Activated naive CD4-positive, alpha-beta T cell treated with anti-CD3 and anti-CD28 coated beads for 36 hours (primary cell): Measurements from ENCODE around the gene RACGAP1. TPM values are rescaled to one million over a fixed set of nuclear protein-coding genes. Genes with fewer than 3 reads are reported as not detected.

Experiments used
- CTCF ChIA-PET: fragments of 350-600 bp; sonication (Branson Sonifier 250); formaldehyde crosslinking; loops from one replicate; lab custom pipeline; 2021; ENCODE audit warnings: antibody characterized with exemption; lab: Charles Lee
- DNase-seq: peaks from one replicate; pipeline ENCODE4 v3.0.0-alpha.2; 2020
- H3K27ac Mint-ChIP-seq: one replicate; pipeline ENCODE4 v1.8.0; 2021; ENCODE audit warnings: mild to moderate bottlenecking, mixed read lengths
- H3K27me3 Mint-ChIP-seq: one replicate; pipeline ENCODE4 v1.8.0; 2021; ENCODE audit warnings: low read depth, mixed read lengths
- H3K36me3 Mint-ChIP-seq: one replicate; pipeline ENCODE4 v1.8.0; 2021; ENCODE audit warnings: low read depth, mixed read lengths
- H3K4me1 Mint-ChIP-seq: one replicate; pipeline ENCODE4 v1.8.0; 2021; ENCODE audit warnings: low read depth, mixed read lengths
- H3K4me3 Mint-ChIP-seq: one replicate; pipeline ENCODE4 v1.8.0; 2021; ENCODE audit warnings: mild to moderate bottlenecking, moderate library complexity, mixed read lengths
- H3K9me3 Mint-ChIP-seq: one replicate; pipeline ENCODE4 v1.8.0; 2021; ENCODE audit warnings: mixed read lengths
- intact Hi-C: fragments of 100-400 bp; cut with micrococcal nuclease; formaldehyde crosslinking; loops from one replicate; pipeline ENCODE4 v1.15.1; 2023
- total RNA-seq, 2 experiments: library from RNA; stranded (reverse); gene quantifications; one replicate each; pipeline ENCODE4 v1.2.3, GENCODE V29; 2021

RACGAP1 gene
- total RNA-seq, 2 experiments from 2014 or later = 156 to 159 TPM

DNA sequence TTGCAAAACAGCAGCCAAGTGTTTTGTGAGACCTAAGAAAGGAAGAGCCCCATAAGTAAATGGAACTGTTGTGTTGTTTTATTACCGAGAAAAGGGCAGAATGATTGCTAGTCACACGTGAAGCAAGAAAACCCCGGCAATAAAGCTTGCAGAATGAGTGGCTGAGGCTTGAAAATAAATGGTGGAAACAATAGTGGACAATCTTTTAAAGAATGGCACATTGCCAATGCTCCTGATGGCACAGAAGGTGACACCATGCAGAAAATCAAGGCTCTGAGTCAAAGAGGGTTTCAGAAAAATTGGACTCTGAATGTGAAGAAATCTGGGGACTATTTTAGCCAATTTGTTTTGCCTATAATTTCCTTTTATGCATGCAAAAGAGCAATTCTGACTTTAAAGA lies 78.8 kb downstream of the RACGAP1 start:
- Mint-ChIP-seq H3K9me3 (no peaks in the 10 kb centered on the region), H3K27me3 (no peaks in the 10 kb centered on the region), H3K27ac (peak overlapping the region; percentile 25), H3K4me3 (no peak overlapping the region), H3K4me1 (peaks cover 16% of the 10 kb centered on the region), H3K36me3 (no peaks in the 10 kb centered on the region)
- no peak for DNase-seq
- CTCF ChIA-PET = interaction anchor here (0.6 to 6.3 kb wide), 27 partner anchors 8 to 272 kb away, joined by 3 to 65 read pairs (median 5); partner anchors contain the start of genes AQP5, COX14 and SMARCD1
- intact Hi-C loops = no loop called here

DNA sequence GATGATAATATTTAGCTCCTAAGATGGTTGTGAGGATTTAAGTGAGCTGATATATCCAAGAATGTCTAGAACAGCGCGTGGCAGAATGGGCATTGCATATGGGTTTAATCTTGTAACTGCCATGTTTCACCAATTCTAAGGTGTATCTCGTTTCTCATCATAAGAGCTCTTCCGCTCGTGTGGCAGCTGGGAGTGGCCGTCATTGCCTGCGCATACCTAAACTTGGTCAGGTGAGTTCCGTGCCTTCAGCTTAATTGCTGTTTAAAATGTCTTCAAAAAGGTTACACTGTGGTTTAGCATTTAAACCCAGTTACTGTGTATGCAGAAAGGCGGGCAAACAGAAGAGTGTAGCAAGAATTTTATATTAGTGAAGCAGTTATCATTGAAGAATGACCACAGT lies 79.2 kb downstream of the RACGAP1 start:
- Mint-ChIP-seq H3K9me3 (no peaks in the 10 kb centered on the region), H3K36me3 (no peaks in the 10 kb centered on the region), H3K4me3 (no peak overlapping the region), H3K27ac (peak overlapping the region; percentile 25), H3K27me3 (no peaks in the 10 kb centered on the region), H3K4me1 (peaks cover 16% of the 10 kb centered on the region)
- no peak for DNase-seq
- CTCF ChIA-PET = interaction anchor here (0.7 to 6.3 kb wide), 36 partner anchors 9 to 272 kb away, joined by 3 to 65 read pairs (median 4); partner anchors contain the start of genes AQP5, COX14 and SMARCD1
- intact Hi-C loops = no loop called here

DNA sequence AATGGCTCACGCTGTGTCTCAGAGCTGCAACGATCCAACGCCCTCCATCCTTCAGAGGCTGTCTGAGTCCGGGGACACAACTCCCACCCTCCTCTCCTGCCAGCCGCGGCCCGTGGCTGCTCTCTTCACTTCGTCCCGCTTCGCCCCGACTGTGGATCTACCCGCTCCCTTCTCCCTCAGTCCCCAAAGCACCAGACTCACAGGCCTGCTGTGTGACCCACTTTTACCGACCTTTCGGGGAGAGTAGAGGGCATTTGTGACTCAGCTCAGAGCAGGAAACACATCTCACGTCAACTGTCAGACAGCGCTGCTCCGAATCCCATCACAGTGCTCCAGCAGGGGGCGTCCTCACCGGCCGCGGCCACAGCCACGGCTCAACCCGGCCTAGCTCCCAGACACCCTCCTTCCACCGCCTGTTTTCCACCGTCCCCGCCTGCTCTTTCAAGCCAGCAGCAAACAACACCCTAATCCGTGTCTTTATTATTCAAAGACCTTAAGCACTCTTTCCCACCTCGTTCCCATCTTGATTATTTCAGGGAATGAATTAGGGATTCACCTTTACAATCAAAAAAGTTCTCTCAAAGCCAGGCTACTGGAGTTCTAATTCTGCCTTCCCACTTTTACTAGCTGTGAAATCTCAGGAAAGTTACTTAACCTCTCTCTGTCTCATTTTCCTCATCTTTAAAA lies 79.8 kb downstream of the RACGAP1 start:
- Mint-ChIP-seq H3K36me3 (no peaks in the 10 kb centered on the region), H3K27ac (peak overlapping the region; percentile 83), H3K4me1 (peaks cover 16% of the 10 kb centered on the region), H3K27me3 (no peaks in the 10 kb centered on the region), H3K4me3 (peak overlapping the region; percentile 74), H3K9me3 (no peaks in the 10 kb centered on the region)
- CTCF ChIA-PET = interaction anchor here (0.6 to 6.3 kb wide), 43 partner anchors 8 to 549 kb away, joined by 3 to 65 read pairs (median 4); partner anchors contain the start of genes AQP5, COX14, RACGAP1 and SMARCD1
- intact Hi-C loops = loop anchor here (1.0 to 2.0 kb wide), 3 partner anchors 21 to 169 kb away; no protein-coding TSS in a partner anchor
- peak; percentile 94 for DNase-seq

DNA sequence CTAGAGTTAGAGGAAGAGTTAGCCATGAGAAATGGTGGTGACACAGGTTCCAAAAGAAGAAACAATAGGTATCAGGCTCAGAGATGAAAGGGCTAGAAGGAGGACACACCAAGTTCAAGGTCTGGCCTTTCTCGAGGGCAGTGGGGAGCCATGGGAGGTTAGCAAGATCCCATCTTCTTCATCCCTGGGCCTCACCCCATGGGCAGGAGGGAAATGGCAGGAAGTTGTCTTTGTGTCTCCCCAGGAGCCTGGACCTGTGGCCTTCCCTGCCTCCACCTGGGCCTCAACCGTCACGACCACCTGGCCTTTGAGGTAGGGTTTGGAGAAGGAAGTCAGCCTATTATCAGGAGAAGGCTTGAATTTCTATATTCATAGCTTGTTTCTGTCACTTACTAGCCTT lies 80.6 kb downstream of the RACGAP1 start:
- Mint-ChIP-seq H3K4me1 (peaks cover 16% of the 10 kb centered on the region), H3K36me3 (no peaks in the 10 kb centered on the region), H3K9me3 (no peaks in the 10 kb centered on the region), H3K27ac (peak overlapping the region; percentile 61), H3K4me3 (no peak overlapping the region), H3K27me3 (no peaks in the 10 kb centered on the region)
- CTCF ChIA-PET = interaction anchor here (0.9 to 6.3 kb wide), 14 partner anchors 12 to 416 kb away, joined by 3 to 65 read pairs (median 8); partner anchors contain the start of genes AQP5, COX14 and RACGAP1
- DNase-seq = no peak
- intact Hi-C loops = loop anchor here (1.0 to 2.0 kb wide), 3 partner anchors 22 to 168 kb away; no protein-coding TSS in a partner anchor

DNA sequence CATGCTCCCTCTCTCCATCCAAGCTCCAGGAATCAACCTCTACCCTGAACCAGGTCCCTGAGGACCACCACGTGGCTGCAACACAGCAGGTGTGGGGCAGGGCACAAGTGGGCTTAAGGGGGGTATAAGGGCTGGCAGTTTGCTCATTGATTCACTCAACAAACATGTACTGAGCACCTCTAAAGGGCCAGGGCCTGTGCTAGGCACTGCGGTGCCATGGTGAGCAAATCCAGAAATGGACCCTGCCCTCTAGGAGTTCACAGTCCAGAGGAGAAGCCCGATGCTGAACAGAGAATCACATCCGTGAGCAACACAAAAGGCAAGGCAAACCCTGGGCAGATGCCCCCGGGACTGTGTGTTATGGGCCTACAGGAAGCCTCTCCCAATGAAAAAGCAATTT lies 81.2 kb downstream of the RACGAP1 start:
- Mint-ChIP-seq H3K27ac (no peak overlapping the region), H3K4me3 (no peak overlapping the region), H3K27me3 (no peaks in the 10 kb centered on the region), H3K9me3 (no peaks in the 10 kb centered on the region), H3K36me3 (no peaks in the 10 kb centered on the region), H3K4me1 (peaks cover 16% of the 10 kb centered on the region)
- CTCF ChIA-PET = interaction anchor here (1.1 to 1.8 kb wide), 4 partner anchors 22 to 77 kb away, joined by 3 to 7 read pairs (median 4); no protein-coding TSS in a partner anchor
- no peak for DNase-seq
- intact Hi-C loops = loop anchor here (2.0 kb wide), 2 partner anchors 23 to 77 kb away; no protein-coding TSS in a partner anchor

DNA sequence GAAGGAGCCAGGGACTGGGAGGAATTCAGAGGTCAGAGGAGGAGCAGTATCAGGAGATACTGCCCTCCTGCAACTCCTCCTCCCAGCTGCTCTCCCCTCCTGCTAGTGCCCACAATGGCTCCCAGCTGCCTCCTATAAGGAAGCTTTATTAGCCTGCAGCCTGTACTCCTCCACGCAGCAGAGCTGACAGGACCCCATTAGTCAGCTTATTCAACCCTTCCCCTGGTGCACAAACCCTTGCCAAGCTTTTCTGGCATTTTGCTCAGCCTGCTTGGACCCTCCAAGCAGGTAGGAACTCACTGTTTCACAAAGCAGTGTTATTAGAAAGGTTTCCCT lies 81.7 kb downstream of the RACGAP1 start:
- no peak for DNase-seq
- Mint-ChIP-seq H3K27ac (no peak overlapping the region), H3K4me1 (peaks cover 16% of the 10 kb centered on the region), H3K4me3 (no peak overlapping the region), H3K9me3 (no peaks in the 10 kb centered on the region), H3K27me3 (no peaks in the 10 kb centered on the region), H3K36me3 (no peaks in the 10 kb centered on the region)
- CTCF ChIA-PET = interaction anchor here (1.1 to 1.8 kb wide), 4 partner anchors 22 to 76 kb away, joined by 3 to 7 read pairs (median 4); no protein-coding TSS in a partner anchor
- intact Hi-C loops = no loop called here

DNA sequence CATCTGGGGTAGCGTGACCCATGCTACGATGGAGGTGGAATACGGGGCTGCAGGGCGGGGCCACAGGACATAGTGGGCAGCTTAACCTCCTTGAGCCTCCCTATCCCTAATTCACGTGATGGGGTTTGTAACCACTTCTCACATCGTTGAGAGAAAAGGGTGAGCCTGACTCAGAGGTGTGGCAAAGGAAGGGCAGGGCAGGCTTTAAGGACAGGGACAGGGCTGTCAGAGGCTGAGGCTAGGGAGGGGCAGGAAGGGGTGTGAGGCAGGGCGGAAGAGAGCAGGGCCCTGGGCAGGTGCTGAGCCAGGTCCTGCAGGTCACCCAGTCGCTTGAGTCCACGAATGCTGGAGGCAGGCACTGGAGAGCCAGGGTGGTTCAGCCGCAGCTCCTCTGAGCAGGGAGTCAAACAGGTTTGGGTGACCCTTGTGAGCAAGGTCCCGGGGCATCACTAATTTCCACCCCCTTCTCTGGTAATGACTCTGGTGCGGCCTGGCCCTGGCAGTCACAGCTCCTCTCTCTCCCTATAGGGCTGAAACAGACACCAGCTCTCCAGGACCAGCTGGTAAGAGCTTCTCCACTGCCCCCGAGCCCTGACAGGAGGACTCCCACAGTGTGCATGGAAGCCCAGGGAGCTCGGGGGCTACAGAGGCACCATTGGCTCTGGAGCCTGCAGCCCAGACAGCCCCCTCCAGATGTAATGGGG lies 82.2 kb downstream of the RACGAP1 start:
- Mint-ChIP-seq H3K36me3 (no peaks in the 10 kb centered on the region), H3K27me3 (no peaks in the 10 kb centered on the region), H3K27ac (no peak overlapping the region), H3K4me3 (no peak overlapping the region), H3K4me1 (peaks cover 16% of the 10 kb centered on the region), H3K9me3 (no peaks in the 10 kb centered on the region)
- intact Hi-C loops = no loop called here
- CTCF ChIA-PET = interaction anchor here (0.8 to 1.8 kb wide), 5 partner anchors 23 to 128 kb away, joined by 3 to 7 read pairs (median 3); no protein-coding TSS in a partner anchor
- no peak for DNase-seq

DNA sequence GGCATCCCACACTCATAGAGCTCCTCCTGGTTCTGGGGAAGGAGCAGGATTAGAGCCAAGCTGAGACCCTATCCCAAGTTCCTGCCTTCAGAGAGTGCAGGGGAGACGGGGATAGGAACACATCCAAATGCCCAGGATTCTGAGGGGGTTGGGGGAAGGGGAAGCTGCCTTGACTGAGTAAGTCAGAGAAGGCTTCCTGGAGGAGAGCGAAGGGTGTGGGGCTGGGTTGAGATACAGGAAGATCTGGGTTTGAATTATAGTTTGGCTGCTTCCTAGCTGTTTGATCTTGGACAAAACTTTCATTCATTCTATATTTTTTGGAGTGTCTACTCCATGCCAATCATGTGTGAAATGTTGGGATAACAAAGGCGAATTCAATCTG lies 82.8 kb downstream of the RACGAP1 start:
- no peak overlapping the region for H3K4me3 Mint-ChIP-seq
- no peak for DNase-seq
- H3K4me1 Mint-ChIP-seq = peaks cover 16% of the 10 kb centered on the region
- intact Hi-C loops = no loop called here
- H3K27ac Mint-ChIP-seq = peak overlapping the region; percentile 8
- no peaks in the 10 kb centered on the region for H3K36me3 Mint-ChIP-seq
- CTCF ChIA-PET = interaction anchor here (0.8 to 1.8 kb wide), 2 partner anchors 25 to 128 kb away, joined by 3 to 7 read pairs; no protein-coding TSS in a partner anchor
- H3K27me3 Mint-ChIP-seq = no peaks in the 10 kb centered on the region
- H3K9me3 Mint-ChIP-seq = no peaks in the 10 kb centered on the region

DNA sequence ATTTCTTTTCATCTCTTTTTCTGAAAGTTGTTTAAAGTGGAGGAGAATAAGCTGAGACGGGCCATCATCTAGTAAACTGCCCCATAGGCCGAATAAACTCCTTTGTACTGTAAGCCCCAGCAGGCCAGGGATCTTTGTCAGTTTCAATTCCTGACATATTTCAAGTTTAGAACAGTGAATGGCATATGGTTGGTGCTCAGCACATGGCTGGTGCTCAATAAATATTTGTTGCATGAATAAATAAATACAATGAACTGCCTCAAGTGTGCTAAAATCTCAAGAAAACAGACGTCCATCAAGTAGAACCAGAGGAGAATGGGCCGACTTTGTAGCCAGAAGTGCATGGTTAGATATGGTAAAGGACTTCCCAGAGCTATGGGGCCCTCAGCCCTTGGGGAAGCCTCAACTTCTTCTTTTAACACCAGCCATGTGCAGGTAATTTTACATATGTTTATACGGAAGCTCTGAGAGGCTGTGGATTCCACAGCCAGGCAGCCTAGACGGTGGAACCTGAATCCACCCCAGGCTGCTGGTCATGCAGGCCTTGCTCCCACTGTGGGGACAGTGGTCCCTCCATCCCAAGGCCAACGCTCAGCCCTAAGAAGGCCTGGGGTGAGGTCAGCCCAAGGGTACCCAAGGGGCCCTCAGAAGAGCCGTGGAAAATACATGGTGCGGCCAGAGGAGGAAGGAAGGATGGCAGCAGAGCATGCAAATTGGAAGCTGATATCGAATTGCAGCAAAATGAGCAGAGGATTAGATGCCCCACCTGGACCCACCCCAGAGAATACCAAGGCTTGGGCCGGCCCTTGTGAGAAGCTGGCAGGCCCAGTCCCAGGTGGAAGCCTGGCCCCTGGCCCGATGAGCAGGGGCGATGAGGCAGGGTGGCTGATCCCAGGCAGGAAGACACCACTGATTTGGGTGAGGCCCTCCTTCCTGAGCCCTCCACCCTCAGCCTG lies 83.5 kb downstream of the RACGAP1 start:
- intact Hi-C loops = no loop called here
- H3K9me3 Mint-ChIP-seq = no peaks in the 10 kb centered on the region
- DNase-seq = no peak
- CTCF ChIA-PET = interaction anchor here (0.5 to 1.8 kb wide), 2 partner anchors 26 kb away, joined by 5 to 7 read pairs; no protein-coding TSS in a partner anchor
- no peak overlapping the region for H3K4me3 Mint-ChIP-seq
- H3K4me1 Mint-ChIP-seq = peaks cover 16% of the 10 kb centered on the region
- H3K36me3 Mint-ChIP-seq = no peaks in the 10 kb centered on the region
- no peak overlapping the region for H3K27ac Mint-ChIP-seq
- H3K27me3 Mint-ChIP-seq = no peaks in the 10 kb centered on the region

DNA sequence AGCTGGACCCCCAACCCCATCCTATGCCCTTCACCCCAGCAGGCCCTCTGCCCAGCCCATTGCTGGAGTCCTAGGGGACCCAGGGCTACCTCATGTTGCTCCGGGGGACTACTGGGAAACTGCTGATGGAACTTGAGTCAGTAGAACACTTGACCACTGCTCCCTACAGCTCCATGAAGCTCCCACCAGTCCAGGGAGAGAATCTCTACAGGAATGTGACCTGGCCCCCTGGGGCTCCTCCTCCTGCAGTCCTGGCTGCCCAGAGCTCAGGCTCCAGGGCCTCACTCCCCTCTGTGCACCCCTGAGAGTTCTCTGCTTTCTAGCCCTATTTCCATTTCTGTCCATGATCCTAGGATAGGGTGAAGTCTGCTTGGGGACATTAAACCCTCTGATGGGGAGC lies 85.6 kb downstream of the RACGAP1 start:
- Mint-ChIP-seq H3K4me3 (no peak overlapping the region), H3K27ac (no peak overlapping the region), H3K4me1 (peaks cover 3% of the 10 kb centered on the region), H3K27me3 (no peaks in the 10 kb centered on the region), H3K36me3 (no peaks in the 10 kb centered on the region), H3K9me3 (no peaks in the 10 kb centered on the region)
- no peak for DNase-seq
- CTCF ChIA-PET = interaction anchor here (0.6 kb wide), 1 partner anchor 69 kb away, joined by 3 read pairs; no protein-coding TSS in a partner anchor
- intact Hi-C loops = no loop called here

DNA sequence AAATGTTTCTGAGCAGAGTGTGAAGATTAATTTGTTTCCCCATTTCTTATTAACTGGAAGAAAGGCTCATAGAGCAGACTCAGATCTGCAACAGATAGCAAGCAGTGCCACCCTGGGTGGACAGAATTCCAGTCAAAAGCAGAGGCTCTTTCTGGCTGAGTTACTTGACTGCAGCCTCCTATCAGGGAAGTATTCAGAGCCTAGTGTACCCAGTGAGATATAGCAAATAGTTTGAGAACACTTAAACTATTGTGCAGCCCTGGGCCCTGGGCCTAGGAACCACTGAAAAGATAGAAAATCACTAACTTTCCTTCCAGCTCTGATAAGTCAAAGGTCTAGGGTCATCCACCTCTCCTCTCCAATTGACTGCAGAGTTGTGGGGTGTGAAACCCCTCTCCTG lies 86.0 kb downstream of the RACGAP1 start:
- no peaks in the 10 kb centered on the region for H3K27me3 Mint-ChIP-seq
- H3K4me3 Mint-ChIP-seq = no peak overlapping the region
- H3K27ac Mint-ChIP-seq = no peak overlapping the region
- peaks cover under 1% of the 10 kb centered on the region for H3K4me1 Mint-ChIP-seq
- CTCF ChIA-PET = no interaction called here
- H3K36me3 Mint-ChIP-seq = no peaks in the 10 kb centered on the region
- no peaks in the 10 kb centered on the region for H3K9me3 Mint-ChIP-seq
- intact Hi-C loops = no loop called here
- DNase-seq = no peak
